Activated CD4-positive, alpha-beta T cell treated with anti-CD3 and anti-CD28 coated beads, Interleukin-2, Interleukin-4, amounts not matched to agents 100 ng/mL and 50 ng/mL, durations not matched to agents 16 hours and 8 hours (primary cell): ENCODE measurements around the gene MOV10L1.
"Not testable (repeated sequence)": the region's sequence is repeated elsewhere in the genome, so short reads cannot be mapped to it uniquely, and the experiment has no call there.

ENCODE experiments used
- DNase-seq: peaks from one replicate; pipeline ENCODE4 v3.0.0-alpha.2; 2020; ENCODE audit warnings: low spot score

MOV10L1 gene

DNA sequence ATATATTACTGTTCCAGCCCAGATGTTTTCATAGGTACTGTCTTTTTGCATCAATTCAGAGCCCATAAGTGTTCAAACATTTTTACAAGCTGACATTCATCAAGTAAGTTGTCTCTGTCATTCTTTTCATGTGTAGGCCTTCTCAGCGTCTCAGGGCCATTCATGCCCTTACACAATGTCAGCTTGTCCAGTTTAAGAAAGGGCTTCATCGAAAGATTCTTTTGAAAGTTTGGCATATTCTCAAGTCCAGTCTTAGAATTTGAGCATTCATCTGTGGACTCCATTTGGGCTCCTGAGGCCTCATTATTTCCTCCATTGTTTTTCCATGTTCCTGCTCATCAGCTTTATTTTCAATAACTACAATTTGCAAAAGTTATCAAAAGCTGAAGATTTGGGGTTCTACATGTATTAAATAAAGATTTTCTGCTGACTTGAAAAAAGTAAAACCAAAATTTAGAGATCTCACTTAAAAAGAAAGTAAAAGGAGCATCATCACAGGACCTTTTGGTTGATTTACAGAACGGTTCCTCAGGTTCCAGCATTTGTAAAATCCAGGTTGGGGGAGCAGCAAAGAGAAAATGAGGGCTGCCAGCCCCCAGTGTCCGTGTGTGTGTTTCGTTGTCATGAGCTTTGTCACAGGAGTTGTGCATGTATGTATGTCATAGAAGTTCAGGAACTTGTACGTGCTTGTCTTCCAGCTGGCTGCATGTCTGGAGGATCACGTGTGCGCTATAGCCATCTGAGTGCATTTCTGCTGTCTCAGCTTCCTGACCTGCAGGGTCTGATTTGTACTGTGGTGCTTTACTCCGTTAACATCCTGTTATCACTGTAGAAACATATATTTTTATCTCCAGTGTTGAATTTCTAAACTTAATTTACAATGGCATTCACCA lies 15.6 kb downstream of the MOV10L1 start:
- DNase-seq: peak; percentile 35

DNA sequence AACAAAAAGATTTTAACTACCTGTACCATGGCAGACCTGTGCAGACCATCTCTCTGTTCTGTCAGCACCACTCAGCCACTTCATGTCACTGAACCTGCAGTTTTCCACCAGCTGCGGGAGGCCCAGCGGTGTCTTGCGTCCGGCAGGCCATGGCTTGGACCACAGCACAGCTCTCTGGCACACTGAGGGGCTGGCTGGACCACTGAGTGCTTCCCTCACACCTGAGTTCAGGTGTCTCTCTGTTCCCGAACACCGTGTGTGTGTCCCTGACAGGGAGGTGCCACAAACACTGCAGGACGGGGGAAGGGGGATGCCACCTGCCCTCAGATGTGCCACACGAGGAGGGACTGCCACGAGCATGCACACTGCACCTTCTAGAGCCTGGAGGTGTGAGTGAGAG lies 17.7 kb downstream of the MOV10L1 start:
- DNase-seq: no peak

GRCh38 chr22:50111056-50111455 lies 21.2 kb downstream of the MOV10L1 start:
- DNase-seq: no peak

DNA sequence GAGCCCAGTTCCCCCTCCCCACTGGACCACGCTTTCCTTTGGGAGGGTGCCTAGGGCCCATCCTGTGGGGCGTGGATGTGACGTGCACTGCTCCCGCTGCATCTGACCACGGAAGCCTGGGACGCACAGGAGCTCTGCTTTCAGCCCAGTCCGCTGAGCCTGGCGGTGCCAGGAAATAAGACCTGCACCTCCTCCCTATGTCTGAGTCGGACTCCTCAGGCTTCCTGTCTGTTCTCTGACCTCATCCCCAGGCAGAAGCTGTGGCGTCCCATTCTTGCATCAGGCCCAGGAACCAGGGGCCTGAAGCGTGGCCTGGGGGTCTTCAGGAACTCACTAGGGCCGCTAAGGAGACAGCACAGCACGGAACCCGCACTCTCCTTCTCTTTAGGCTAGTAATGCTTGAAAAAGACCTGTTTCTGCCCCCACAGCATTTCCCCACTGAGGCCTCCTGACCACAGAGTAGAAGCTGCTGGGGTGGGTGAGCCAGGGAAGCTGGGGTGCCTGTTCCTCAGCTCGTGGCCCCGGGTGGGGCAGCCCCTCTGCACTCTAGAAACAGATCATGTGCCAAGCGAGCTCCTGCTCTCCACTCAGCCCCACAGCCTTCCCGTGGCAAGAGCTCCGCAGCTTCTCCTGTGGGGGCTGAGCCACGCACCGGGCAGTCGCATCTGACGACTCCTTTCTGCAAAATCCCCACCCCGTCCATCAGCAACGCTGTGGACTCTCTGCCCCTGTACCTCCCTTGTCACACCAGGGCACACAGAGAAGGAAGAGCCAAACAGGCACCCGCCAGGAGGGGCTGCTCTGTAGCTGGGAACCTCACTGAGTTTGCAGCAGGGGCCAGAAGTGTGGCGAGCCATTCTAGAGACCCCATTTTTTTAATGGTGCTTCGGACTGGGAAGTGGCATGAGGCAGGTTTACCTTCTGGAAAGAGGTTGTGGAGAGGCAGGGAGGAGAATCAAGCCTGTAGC lies 22.6 kb downstream of the MOV10L1 start:
- peak; percentile 24 for DNase-seq

DNA sequence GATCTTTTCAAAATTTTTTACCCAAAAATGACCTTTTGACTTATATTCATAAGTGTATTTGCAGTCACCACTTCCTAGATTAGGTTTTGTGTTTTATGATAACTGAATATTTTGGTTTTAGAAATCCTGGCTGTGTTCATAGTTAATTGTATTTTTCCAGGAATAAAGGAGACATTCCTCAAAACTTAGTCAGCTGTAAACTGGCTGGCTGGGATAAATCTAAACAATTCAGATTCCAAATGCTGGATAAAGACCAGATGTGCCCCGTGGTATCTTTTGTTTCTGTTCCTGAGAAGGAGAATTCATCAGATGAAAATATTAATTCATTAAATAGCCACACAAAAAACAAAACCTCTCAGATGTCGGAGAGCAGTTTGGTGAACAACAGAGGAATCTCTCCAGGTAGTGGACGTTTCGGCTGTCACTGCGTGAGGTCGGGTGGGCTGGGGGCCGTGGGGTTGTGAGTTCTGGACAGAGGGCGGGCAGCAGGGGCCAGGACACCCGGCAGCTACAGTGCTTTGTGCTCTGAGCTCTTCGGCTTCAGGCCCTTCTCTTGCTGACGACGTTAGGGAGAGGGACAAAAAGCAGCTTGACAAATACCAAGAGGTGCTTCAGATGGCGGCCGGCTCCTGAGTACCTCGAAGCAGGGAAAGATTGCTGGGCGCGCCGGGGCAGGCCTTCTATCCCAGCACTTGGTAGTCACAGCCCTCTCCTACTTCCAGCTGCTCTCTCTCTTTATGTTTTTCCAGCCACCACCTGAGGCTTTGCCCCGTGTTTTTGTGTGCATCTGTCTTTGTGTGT lies 24.6 kb downstream of the MOV10L1 start:
- no peak for DNase-seq

GRCh38 chr22:50115693-50116092 lies 25.9 kb downstream of the MOV10L1 start:
- DNase-seq: no peak

GRCh38 chr22:50117168-50117762 lies 27.5 kb downstream of the MOV10L1 start:
- no peak for DNase-seq

DNA sequence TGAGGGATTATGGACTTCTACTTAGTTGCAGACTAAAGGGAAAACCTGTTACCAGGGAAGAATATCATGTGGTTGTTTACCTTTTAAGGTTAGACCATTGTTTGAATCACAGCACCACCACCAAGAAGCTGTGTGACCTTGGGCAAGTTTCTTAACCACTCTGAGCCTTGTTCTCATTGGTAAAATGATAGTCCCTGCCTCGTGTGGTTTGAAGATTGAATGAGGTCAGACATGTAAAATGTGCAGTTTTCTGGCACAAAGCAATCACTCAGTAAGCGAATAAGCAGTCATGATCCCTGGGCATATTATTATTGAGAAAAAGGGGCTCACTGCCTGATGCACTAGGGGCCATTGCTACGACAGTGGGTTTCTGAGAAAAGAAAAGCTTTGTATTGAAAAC lies 28.3 kb downstream of the MOV10L1 start:
- no peak for DNase-seq

DNA sequence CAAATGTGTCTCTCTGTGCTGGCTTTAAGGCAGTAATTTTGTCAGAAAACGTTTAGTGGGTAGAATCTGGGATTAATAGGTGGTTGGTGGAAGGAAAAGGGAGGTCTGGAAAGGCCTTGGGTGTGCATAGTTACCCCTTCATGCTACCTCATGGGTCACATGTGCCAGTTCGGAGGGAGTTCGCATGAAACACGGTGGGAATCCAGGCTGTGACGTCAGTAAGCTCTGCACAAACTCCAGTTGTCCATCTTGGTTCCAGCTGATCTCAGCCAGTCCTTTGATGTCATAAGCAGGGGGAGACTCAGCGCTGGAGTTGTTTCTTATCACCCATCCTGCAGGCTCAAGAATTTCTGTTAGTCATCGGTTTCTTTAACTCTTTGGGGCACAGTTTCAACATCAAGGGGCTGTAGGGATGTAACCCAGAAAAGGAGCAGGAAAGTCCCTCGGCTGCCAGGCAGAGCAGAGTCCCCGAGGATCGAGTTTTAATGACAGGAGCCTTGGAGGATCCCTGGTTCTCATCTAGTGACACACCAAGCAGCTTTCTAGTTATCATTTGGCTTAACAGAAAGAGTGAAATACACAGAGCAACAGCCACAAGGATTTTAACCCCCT lies 28.9 kb downstream of the MOV10L1 start:
- DNase-seq: no peak

DNA sequence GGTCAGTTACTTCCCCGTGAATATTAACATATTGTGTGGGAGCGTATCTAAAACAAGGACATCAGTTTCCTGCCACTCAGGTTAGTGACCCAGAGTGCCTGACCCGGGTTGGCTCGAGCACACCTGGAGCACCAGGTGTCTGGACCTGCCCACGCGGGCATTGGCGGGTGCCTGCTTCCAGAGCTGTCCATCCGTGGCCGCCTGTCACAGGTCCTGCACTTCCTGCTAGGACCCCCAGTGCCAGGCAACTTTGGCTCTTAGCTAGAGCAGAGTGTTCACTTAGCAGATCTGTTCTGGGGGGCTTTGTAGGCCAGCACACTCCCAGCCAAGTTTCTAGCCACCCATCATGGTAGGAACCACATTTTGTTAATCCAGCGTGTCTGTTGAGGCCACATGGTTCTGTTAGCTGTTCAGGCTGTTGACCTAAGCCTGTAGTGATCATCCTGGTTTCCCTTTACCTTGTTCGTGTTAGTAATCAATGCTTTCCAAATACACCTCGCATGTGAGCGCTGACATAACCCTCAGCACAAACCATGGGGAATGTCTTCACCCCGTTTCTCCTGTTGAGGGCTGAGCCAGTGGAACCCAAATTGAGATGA lies 29.5 kb downstream of the MOV10L1 start:
- DNase-seq: no peak

GRCh38 chr22:50119768-50120251 lies 30.0 kb downstream of the MOV10L1 start:
- no peak for DNase-seq

- no peak for DNase-seq
These were observed 31.5 kb downstream of the MOV10L1 start for GRCh38 chr22:50121202-50121740.

DNA sequence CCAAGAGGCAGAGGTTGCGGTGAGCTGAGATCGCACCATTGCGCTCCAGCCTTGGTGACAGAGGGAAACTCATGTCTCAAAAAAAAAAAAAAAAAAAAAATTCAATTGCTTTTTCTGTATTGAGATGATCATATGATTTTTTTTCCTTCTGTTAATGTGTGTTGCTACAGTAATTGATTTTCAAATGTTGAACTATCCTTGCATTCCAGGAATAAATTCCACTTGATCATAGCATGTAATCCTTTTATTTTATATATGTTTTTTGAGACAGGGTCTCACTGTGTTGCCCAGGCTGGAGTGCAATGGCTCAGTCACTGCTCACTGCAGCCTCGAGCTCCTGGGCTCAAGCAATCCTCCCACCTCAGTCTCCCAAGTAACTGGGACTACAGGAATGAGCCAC lies 33.3 kb downstream of the MOV10L1 start:
- no peak for DNase-seq

- no peak for DNase-seq
These were observed 35.2 kb downstream of the MOV10L1 start for GRCh38 chr22:50125029-50125428.

DNA sequence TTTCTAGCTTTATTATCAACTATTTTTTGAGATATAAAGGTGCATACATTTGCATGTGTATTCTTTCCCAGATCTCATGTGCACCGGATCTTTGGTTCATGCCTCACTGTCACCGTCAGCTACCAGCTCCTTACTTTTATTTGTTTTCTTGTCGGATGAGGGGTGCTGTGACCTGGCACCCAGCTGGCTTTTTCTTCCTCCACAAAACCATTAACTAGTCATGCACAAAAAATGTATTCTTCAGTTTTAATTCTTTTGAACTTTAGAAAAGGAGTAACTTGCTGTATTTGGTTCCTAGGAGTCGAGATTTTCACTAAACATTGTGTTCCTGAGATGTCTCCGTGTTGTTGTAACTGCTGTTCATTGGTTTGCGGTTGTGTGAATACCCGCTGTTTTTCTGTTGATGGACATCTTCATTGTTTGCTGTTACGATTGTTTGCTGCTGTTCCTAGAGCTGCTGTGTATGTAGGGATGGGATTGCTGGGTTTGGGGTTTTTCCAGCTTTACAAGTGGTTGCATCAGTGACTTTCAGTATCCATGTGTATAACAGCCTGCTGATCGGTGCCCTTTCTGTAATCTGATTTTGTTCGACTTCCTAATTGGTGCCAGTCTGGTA lies 39.4 kb downstream of the MOV10L1 start:
- no peak for DNase-seq

DNA sequence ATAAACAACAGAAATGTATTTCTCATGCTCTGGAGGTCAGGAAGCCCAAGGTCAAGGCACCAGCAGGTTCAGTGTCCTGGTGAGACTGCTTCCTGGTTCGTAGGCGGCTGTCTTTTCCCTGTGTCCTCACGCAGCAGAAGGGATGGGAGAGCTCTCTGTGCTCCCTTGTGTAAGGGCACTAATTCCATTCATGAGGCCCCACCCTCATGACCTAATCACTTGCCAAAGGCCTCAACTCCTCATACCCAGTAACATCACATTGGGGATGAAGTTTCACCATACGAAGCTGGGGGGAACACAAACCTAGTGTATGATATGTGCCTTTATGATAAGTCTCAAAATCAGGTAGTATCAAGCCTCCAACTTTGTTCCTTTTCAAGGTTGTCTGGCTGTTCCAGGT lies 42.1 kb downstream of the MOV10L1 start:
- DNase-seq: no peak

DNA sequence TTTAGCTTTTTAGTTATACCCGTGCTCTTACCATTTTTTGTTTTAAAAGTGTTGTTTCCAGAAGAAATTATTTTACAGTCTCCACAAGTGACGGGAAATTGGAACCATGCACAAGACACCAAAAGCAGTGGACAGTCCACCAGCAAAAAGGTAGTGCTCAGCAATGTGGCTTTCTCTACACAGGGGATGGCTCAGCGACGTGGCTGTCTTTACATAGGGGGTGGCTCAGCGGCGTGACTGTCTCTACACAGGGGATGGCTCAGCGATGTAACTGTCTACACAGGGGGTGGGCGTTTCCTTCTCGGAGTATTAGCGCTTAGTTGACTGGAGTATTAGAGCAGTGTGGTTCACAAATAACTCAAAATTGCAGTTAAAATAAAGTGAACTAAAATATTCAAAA lies 44.7 kb downstream of the MOV10L1 start:
- no peak for DNase-seq

- DNase-seq: no peak
These were observed 46.8 kb downstream of the MOV10L1 start for GRCh38 chr22:50136581-50137015.

GRCh38 chr22:50137277-50137676 lies 47.5 kb downstream of the MOV10L1 start:
- not testable (repeated sequence) for DNase-seq

- DNase-seq: no peak
These were observed 48.2 kb downstream of the MOV10L1 start for GRCh38 chr22:50138041-50138440.
